Measurements from ENCODE around the gene MEIOB.

- TF ChIP-seq, protein P1, sequence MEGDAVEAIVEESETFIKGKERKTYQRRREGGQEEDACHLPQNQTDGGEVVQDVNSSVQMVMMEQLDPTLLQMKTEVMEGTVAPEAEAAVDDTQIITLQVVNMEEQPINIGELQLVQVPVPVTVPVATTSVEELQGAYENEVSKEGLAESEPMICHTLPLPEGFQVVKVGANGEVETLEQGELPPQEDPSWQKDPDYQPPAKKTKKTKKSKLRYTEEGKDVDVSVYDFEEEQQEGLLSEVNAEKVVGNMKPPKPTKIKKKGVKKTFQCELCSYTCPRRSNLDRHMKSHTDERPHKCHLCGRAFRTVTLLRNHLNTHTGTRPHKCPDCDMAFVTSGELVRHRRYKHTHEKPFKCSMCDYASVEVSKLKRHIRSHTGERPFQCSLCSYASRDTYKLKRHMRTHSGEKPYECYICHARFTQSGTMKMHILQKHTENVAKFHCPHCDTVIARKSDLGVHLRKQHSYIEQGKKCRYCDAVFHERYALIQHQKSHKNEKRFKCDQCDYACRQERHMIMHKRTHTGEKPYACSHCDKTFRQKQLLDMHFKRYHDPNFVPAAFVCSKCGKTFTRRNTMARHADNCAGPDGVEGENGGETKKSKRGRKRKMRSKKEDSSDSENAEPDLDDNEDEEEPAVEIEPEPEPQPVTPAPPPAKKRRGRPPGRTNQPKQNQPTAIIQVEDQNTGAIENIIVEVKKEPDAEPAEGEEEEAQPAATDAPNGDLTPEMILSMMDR (IDR thresholded peaks at IDR 0.05): no peak
- TF ChIP-seq POLR2A (IDR thresholded peaks at IDR 0.05): no peak
Measured at GRCh38 chr16:1919327-1919998, 47.5 kb upstream of the MEIOB start.

Measured in right lobe of liver (tissue), 4 donors.